Measurements from ENCODE around the gene MLX.

The MLX gene

DNA sequence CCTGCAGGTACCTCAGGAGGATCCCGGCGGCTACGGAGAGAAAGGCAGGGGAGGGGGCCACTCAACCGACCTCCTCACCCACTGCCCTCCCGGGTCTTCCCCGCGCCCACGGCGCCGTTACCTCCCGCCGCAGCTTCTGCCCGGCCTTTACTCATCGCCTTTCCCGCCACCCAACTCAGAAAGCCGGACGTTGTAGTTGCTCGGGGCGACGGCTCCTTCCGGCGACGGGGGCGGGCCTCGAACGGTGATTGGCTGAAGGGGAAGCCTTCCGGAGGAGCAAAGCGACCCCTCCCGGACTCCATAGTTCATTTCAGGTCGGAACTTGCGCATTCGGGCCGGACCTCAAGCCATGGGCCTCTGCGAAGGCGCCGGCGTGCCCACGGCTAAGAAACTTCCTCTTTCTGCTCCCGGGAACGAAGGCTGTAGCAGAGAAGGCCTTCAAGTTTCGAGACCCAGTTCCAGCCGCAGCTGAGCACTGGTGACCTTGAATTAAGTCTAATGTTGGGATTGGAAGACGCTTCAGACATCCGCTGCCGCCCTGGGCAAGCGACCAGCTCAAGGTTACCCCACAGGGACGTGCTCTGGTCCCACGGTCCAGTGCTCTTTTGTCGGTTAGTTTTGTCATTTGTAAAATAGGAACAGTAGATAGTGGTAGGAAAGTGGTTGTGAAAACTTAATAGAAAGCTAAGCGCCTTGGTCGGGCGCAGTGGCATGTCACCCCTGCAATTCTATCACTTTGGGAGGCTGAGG lies 10.8 kb downstream of the MLX start, which contains the start of gene PSMC3IP:
PSMC3IP (minus strand) TSS at position 198 of the 750 bp plus-strand sequence; CDS start at position 155, 43 bp downstream.
- Mint-ChIP-seq H3K9me3 (no peaks in the 10 kb centered on the region), H3K4me3 (peak within 1 kb of the TSS; percentile 90), H3K27me3 (no peaks in the 10 kb centered on the region), H3K36me3 (ENCODE audit: low read depth) (peaks cover 62% of the 10 kb centered on the region), H3K27ac (peak within 1 kb of the TSS; percentile 98), H3K4me1 (ENCODE audit: low read depth) (peaks cover 42% of the 10 kb centered on the region)

- Mint-ChIP-seq H3K27me3 (no peaks in the 10 kb centered on the region), H3K9me3 (no peaks in the 10 kb centered on the region), H3K36me3 (ENCODE audit: low read depth) (peaks cover 62% of the 10 kb centered on the region), H3K4me1 (ENCODE audit: low read depth) (peaks cover 38% of the 10 kb centered on the region), H3K27ac (peak overlapping the region; percentile 98), H3K4me3 (peak overlapping the region; percentile 90)
Observed at GRCh38 chr17:42578282-42578869, 11.5 kb downstream of the MLX start.

- Mint-ChIP-seq H3K36me3 (ENCODE audit: low read depth) (peaks cover 55% of the 10 kb centered on the region), H3K4me1 (ENCODE audit: low read depth) (peaks cover 34% of the 10 kb centered on the region), H3K4me3 (no peak overlapping the region), H3K27ac (peak overlapping the region; percentile 29), H3K9me3 (no peaks in the 10 kb centered on the region), H3K27me3 (no peaks in the 10 kb centered on the region)
Observed at GRCh38 chr17:42579794-42580551, 13.1 kb downstream of the MLX start.

DNA sequence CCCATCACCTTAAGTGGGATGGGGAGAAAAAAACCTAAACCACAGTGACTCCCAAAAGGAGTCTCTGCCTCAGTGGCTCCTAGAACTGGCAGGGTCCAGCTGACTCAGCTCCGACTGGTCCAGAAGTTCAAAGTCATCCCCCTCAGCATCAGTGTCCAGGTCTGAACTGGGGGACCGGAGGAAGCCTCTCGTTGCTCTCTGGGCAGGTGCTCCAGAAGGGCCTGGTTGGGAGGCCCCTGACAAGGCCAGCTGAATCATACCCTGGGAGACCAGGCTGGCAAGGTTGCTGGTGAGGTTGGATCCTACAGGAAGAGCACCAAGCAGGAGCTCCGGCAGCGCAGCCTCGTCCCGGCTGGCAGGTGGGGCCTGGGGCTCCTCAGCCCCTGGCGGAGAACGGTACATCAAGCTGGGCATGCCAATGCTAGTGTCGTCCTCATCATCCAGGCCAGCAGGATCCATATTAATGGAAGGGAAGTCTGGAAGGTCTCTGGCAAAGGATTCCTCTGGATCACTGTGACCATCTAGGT lies 14.9 kb downstream of the MLX start:
- peaks cover 40% of the 10 kb centered on the region for H3K36me3 Mint-ChIP-seq (ENCODE audit: low read depth)
- no peak overlapping the region for H3K4me3 Mint-ChIP-seq
- H3K9me3 Mint-ChIP-seq, result no peaks in the 10 kb centered on the region
- no peak overlapping the region for H3K27ac Mint-ChIP-seq
- no peaks in the 10 kb centered on the region for H3K27me3 Mint-ChIP-seq
- H3K4me1 Mint-ChIP-seq (ENCODE audit: low read depth), result peaks cover 19% of the 10 kb centered on the region

GRCh38 chr17:42584880-42585279 lies 18.0 kb downstream of the MLX start:
- H3K4me1 Mint-ChIP-seq (ENCODE audit: low read depth), result peaks cover 3% of the 10 kb centered on the region

DNA sequence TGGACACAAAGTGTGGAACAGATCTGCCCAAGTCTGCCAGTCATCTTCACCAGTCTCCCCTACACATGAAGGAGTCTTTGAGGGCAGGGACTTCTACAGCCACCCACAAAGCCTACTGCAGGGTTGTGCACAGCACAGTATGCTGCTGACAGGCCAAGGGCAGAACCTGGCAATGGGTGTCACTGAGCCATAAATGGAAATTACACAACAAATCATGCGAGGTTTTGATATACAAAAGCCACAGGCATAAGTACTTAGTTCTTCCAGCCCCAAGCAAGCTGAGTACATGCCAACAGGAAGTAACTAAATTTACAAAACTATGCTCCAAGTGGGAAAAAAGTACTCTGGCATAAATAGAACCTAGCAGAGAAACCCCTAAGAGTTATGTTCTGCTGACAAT lies 18.5 kb downstream of the MLX start:
- Mint-ChIP-seq H3K27me3 (no peaks in the 10 kb centered on the region), H3K36me3 (ENCODE audit: low read depth) (peaks cover 46% of the 10 kb centered on the region), H3K4me3 (no peak overlapping the region), H3K27ac (no peak overlapping the region), H3K9me3 (no peaks in the 10 kb centered on the region), H3K4me1 (ENCODE audit: low read depth) (peaks cover 3% of the 10 kb centered on the region)

More at GRCh38 chr17:42584880-42585279, 18.0 kb downstream of the MLX start:
- H3K9me3 Mint-ChIP-seq, result no peaks in the 10 kb centered on the region
- H3K36me3 Mint-ChIP-seq (ENCODE audit: low read depth), result peaks cover 46% of the 10 kb centered on the region
- no peak overlapping the region for H3K4me3 Mint-ChIP-seq
- no peaks in the 10 kb centered on the region for H3K27me3 Mint-ChIP-seq
- no peak overlapping the region for H3K27ac Mint-ChIP-seq

DNA sequence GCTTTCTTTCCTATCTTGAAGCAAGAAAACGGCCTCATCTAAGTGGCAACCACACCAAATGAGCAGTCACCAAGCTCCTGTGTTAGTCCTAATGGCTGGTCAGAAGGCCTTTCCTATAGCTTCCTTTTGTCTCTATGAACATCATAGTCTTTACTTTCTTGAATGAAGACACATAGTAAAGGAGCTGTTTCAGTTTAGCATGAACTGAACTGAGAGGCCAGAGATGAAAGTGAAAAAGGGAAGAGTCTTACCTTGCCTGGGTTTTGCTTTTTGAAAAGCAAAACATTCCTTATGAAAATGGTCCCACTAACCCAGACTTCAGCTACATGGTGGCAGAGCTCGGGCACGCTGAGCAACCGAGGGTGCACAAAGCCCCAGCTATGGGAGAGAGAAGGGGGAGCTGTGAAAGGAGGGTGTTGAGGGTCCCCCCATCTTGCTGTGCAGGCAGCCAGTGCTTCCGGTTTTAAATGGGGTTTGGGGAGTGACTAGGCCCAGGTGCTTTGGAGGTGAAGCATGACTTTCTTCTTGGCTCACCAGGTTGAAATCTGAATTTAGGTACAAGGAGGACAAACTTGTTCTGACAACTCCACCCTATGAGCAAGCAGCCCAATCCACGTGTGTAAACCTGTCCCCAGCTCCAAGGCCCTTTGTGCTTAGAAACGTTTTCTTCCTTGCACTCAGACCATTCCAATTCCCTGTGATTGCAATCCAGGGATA lies 19.8 kb downstream of the MLX start:
- Mint-ChIP-seq H3K36me3 (ENCODE audit: low read depth) (peaks cover 47% of the 10 kb centered on the region), H3K4me3 (no peak overlapping the region), H3K4me1 (ENCODE audit: low read depth) (peaks cover 3% of the 10 kb centered on the region)

DNA sequence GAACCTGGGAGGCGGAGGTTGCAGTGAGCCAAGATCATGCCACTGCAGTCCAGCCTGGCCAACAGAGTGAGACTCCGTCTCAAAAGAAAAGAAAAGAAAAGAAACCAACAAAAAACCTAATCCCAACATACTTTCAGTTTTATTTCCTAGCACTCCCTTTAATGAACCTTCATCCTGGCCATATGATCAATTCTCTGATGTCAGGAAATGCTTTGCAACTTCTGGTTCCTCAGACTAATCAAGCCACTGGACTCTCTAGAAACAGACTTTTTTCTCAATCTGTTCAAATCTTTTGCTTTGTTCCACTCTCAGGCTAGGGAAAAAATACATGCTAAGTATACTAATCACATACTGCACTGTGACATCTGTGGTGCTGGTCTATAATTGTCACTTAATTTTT lies 24.0 kb downstream of the MLX start:
- H3K9me3 Mint-ChIP-seq, result no peaks in the 10 kb centered on the region
- H3K27me3 Mint-ChIP-seq, result no peaks in the 10 kb centered on the region
- H3K4me3 Mint-ChIP-seq, result no peak overlapping the region
- H3K27ac Mint-ChIP-seq, result peak overlapping the region; percentile 21
- H3K36me3 Mint-ChIP-seq (ENCODE audit: low read depth), result peaks cover 32% of the 10 kb centered on the region
- H3K4me1 Mint-ChIP-seq (ENCODE audit: low read depth), result peaks cover 8% of the 10 kb centered on the region

More for the DNA sequence above, 19.8 kb downstream of the MLX start:
- Mint-ChIP-seq H3K27ac (no peak overlapping the region), H3K9me3 (no peaks in the 10 kb centered on the region), H3K27me3 (no peaks in the 10 kb centered on the region)

DNA sequence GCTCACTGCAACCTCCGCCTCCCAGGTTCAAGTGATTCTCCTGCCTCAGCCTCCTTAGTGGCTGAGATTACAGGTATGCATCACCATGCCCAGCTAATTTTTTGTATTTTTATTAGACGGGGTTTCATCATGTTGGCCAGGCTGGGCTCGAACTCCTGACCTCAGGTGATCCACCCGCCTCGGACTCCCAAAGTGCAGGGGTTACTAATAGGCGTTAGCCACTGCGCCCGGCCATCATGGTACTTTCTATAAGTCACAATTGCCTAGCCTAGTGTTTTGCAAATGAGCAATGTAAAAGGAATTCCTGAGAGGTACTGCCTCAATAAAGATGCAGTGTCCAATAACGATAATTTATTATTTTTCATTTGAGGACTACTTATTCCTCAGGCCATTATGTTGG lies 24.5 kb downstream of the MLX start:
- no peak overlapping the region for H3K27ac Mint-ChIP-seq
- H3K4me3 Mint-ChIP-seq, result no peak overlapping the region
- H3K36me3 Mint-ChIP-seq (ENCODE audit: low read depth), result peaks cover 35% of the 10 kb centered on the region
- H3K27me3 Mint-ChIP-seq, result no peaks in the 10 kb centered on the region
- H3K9me3 Mint-ChIP-seq, result no peaks in the 10 kb centered on the region
- peaks cover 8% of the 10 kb centered on the region for H3K4me1 Mint-ChIP-seq (ENCODE audit: low read depth)

GRCh38 chr17:42596386-42596785 lies 29.5 kb downstream of the MLX start:
- Mint-ChIP-seq H3K36me3 (ENCODE audit: low read depth) (peaks cover 17% of the 10 kb centered on the region), H3K9me3 (no peaks in the 10 kb centered on the region), H3K27ac (no peak overlapping the region), H3K27me3 (no peaks in the 10 kb centered on the region), H3K4me3 (no peak overlapping the region), H3K4me1 (ENCODE audit: low read depth) (peaks cover 17% of the 10 kb centered on the region)

DNA sequence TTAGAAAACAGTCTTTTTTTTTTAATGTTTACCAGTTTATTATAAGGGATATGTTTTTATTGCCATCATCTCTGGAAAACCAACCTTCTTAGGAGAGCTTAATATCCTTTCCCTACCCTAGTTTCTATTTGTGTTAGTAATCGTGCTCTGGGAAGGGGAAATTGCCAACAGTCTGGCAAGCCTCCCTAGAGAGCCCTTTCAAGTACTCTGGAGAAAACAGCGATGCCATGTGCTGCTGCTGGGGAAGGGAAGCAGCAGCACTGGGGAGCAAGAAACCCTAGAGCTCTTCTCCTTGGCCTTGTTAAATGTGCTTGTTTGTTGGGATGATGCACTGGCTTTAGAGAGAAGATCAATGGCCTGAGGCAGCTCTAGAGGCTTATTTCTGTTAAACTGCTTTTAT lies 32.0 kb downstream of the MLX start:
- H3K9me3 Mint-ChIP-seq, result no peaks in the 10 kb centered on the region
- no peak overlapping the region for H3K4me3 Mint-ChIP-seq
- H3K27me3 Mint-ChIP-seq, result no peaks in the 10 kb centered on the region
- H3K4me1 Mint-ChIP-seq (ENCODE audit: low read depth), result peaks cover 23% of the 10 kb centered on the region
- H3K36me3 Mint-ChIP-seq (ENCODE audit: low read depth), result peaks cover 22% of the 10 kb centered on the region
- no peak overlapping the region for H3K27ac Mint-ChIP-seq

- no peak overlapping the region for H3K4me3 Mint-ChIP-seq
- no peaks in the 10 kb centered on the region for H3K9me3 Mint-ChIP-seq
- H3K27me3 Mint-ChIP-seq, result no peaks in the 10 kb centered on the region
- H3K36me3 Mint-ChIP-seq (ENCODE audit: low read depth), result peaks cover 23% of the 10 kb centered on the region
- no peak overlapping the region for H3K27ac Mint-ChIP-seq
- H3K4me1 Mint-ChIP-seq (ENCODE audit: low read depth), result peaks cover 65% of the 10 kb centered on the region
Observed at GRCh38 chr17:42603318-42603717, 36.4 kb downstream of the MLX start.

DNA sequence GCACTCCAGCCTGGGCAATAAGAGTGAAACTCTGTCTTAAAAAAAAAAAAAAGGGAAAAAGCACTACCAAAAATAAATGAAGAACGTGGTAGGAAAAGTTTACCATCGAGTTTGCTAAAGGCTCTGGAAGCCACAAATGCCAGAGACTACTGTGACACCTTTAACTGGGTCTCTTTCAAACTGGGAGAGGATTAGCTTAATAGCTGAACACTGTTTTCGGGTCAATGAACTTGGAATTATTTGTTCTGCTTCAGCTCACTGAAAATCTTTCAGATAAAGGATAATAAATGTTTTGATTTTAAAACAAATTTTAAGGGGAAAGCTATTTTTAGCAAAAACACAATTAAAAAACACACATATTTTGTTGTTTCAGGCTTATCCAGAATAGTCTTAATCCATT lies 40.9 kb downstream of the MLX start:
- Mint-ChIP-seq H3K27me3 (no peaks in the 10 kb centered on the region), H3K27ac (peak overlapping the region; percentile 95), H3K4me1 (ENCODE audit: low read depth) (peaks cover 61% of the 10 kb centered on the region), H3K36me3 (ENCODE audit: low read depth) (peaks cover 32% of the 10 kb centered on the region), H3K4me3 (peak overlapping the region; percentile 98), H3K9me3 (no peaks in the 10 kb centered on the region)

- H3K4me1 Mint-ChIP-seq (ENCODE audit: low read depth), result peaks cover 53% of the 10 kb centered on the region
- H3K27me3 Mint-ChIP-seq, result no peaks in the 10 kb centered on the region
- peak overlapping the region; percentile 95 for H3K27ac Mint-ChIP-seq
- H3K9me3 Mint-ChIP-seq, result no peaks in the 10 kb centered on the region
- peaks cover 33% of the 10 kb centered on the region for H3K36me3 Mint-ChIP-seq (ENCODE audit: low read depth)
- peak overlapping the region; percentile 98 for H3K4me3 Mint-ChIP-seq
Observed at GRCh38 chr17:42608305-42609181, 41.6 kb downstream of the MLX start.
